Loucy (cell line): ENCODE measurements around the gene CDC42EP5.

Experiments used
- EZH2phosphoT487 ChIP-seq: fragments of 200-600 bp; IDR thresholded peaks from 2 replicates; pipeline ENCODE4 v1.6.1; 2018; ENCODE audit warnings: antibody characterized with exemption, mild to moderate bottlenecking, moderate library complexity, borderline replicate concordance
- TF ChIP-seq, protein P1 (sequence below): fragments of 200-600 bp; sonication (generic); conservative IDR thresholded peaks from 2 replicates; pipeline ENCODE4 v1.5.1; 2014; ENCODE audit warnings: mild to moderate bottlenecking, antibody characterized with exemption, low read length

DNA sequence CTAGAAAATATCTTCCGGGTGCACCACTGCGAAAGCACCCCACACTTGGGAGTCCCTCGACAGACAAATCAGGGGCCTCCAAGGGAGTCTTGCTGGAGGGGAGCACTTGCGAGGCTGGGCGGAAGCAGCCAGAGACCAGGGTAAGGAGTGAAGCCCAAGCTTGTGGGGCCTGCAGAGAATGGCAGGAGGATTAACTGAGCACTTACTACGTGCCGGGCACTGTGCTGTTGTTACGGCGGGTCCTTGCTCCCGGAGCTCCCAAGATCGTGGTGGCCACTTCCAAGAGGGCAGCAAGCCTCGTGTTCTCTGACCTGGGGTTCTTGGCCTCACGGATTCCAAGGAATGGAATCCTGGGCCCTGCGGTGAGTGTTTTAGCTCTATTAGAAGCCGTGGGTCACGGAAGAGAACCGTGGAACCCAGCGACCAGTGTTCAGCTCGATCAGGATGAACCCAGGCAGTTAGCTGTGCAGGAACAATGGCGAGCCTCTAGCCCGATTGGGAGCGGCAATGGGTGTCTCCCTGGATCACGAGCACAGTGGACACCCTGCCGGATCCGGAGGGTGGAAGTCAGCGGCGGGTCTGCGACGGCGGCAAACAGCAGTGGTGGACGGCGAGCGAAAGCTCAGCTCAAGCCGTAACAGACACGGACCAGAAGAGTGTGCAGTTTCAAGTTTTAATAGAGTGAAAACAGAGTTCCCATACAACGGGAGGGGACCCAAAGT is 48.3 kb downstream of the CDC42EP5 start:
- TF ChIP-seq, protein P1, sequence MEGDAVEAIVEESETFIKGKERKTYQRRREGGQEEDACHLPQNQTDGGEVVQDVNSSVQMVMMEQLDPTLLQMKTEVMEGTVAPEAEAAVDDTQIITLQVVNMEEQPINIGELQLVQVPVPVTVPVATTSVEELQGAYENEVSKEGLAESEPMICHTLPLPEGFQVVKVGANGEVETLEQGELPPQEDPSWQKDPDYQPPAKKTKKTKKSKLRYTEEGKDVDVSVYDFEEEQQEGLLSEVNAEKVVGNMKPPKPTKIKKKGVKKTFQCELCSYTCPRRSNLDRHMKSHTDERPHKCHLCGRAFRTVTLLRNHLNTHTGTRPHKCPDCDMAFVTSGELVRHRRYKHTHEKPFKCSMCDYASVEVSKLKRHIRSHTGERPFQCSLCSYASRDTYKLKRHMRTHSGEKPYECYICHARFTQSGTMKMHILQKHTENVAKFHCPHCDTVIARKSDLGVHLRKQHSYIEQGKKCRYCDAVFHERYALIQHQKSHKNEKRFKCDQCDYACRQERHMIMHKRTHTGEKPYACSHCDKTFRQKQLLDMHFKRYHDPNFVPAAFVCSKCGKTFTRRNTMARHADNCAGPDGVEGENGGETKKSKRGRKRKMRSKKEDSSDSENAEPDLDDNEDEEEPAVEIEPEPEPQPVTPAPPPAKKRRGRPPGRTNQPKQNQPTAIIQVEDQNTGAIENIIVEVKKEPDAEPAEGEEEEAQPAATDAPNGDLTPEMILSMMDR = no peak
- TF ChIP-seq EZH2phosphoT487 = no peak
